SW480 (cell line): ENCODE data around the gene ZNF544.
"Not testable (repeated sequence)": the region's sequence is repeated elsewhere in the genome, so short reads cannot be mapped to it uniquely, and the experiment has no call there.

Source experiments
- DNase-seq: peaks from one replicate; pipeline ENCODE4 v3.0.0-alpha.2; 2016; ENCODE audit warnings: low spot score

ZNF544 gene

GRCh38 chr19:58252102-58252685 lies 23.5 kb downstream of the ZNF544 start:
- DNase-seq: no peak

- DNase-seq: not testable (repeated sequence)
These were observed 29.5 kb downstream of the ZNF544 start for GRCh38 chr19:58258259-58258658.

DNA sequence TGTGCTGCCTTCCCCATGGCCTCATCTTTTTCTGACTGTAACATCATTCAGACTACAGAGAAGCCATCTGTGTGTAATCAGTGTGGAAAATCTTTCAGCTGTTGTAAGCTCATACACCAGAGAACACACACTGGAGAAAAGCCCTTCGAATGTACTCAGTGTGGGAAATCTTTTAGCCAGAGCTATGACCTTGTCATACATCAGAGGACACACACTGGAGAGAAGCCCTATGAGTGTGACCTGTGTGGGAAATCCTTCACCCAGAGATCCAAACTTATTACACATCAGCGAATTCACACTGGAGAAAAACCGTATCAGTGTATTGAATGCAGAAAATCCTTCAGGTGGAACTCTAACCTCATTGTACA lies 32.9 kb downstream of the ZNF544 start:
- DNase-seq: no peak

GRCh38 chr19:58261968-58262921 lies 33.5 kb downstream of the ZNF544 start:
- no peak for DNase-seq

DNA sequence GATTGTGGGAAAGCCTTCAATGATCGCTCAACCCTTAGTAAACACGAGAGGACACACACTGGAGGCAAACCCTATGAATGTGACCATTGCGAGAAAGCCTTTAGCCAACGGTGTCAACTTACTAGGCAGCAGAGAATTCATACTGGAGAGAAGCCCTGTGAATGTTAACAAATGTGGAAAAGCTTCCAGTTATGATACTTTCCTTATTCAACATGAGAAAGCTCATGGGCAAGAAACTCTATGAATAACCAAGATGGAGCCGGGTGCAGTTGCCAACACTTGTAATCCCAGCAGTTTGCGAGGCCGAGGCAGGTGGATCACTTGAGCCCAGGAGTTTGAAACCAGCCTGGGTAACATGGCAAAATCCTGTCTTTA lies 34.2 kb downstream of the ZNF544 start:
- no peak for DNase-seq

GRCh38 chr19:58265100-58265499 lies 36.4 kb downstream of the ZNF544 start:
- DNase-seq: no peak

- DNase-seq: no peak
These were observed 39.6 kb downstream of the ZNF544 start for GRCh38 chr19:58268344-58268743.

DNA sequence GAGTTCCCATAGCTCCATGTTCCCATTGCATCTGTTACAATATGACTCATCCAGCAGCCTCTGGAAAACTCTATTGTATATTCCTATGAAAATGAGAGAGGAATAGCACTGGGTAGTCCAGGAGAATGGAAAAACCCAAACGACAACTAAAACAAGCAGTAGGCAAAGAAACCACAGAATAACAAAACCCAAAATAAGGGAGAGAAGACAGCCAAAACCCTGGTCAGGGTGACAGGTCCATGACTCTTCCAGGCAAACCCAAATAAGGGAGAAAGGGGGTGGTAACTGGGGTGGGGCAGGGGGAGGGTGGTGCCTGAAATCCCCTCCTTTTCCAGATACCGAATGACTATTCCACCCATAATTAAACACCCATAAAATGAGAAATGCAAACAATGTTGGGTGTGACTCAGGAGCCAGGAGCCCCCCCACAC lies 46.1 kb downstream of the ZNF544 start:
- DNase-seq: peak; percentile 33

DNA sequence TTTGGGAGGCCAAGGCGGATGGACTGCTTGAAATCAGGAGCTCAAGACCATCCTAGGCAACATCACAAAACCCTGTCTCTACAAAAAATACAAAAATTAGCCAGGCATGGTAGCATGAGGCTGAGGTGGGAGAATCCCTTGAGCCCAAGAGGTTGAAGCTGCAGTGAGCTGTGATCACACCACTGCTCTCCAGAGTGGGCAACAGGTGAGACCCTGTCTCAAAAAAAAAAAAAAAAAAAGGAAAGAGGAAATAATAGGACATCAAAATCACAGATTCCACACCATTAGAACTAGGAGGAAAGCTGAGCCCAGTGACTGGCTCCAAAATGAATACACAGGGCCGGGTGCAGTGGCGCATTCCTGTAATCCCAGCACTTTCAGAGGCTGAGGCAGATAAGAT lies 46.9 kb downstream of the ZNF544 start:
- DNase-seq: no peak

GRCh38 chr19:58277197-58277596 lies 48.5 kb downstream of the ZNF544 start:
- DNase-seq: no peak

DNA sequence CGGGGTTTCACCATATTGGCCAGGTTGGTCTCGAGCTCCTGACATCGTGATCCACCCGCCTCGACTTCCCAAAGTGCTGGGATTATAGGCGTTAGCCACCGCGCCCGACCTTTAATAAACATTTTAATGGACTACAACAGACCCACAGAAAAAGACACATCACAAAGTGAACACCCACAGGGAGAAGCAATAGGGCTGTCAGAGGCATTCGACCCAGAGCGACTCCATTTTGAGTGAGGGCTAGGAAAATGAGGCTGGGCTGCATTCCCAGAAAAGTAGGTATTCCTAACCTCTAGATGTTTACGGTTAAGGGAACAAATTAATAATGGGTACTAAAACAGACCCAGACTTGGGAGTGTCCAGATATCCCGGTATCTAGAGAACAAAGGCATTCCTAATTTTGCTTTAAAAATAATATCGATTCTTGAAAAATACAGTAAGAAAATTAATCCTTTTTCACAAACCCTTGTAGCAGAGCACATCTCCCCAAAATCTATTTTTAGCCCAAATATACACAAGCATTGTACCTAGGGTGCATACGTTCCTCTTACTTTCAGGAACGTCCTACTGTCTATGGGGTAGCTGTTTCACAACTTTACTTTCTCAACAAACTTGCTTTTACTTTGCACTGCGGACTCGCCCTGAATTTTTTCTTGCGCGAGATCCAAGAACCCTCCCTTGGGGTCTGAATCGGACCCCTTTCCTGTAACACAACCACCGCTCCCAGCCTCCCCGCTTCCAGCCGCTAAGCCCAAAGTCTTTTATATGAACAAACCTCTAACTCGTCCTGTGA lies 49.2 kb downstream of the ZNF544 start:
- no peak for DNase-seq

DNA sequence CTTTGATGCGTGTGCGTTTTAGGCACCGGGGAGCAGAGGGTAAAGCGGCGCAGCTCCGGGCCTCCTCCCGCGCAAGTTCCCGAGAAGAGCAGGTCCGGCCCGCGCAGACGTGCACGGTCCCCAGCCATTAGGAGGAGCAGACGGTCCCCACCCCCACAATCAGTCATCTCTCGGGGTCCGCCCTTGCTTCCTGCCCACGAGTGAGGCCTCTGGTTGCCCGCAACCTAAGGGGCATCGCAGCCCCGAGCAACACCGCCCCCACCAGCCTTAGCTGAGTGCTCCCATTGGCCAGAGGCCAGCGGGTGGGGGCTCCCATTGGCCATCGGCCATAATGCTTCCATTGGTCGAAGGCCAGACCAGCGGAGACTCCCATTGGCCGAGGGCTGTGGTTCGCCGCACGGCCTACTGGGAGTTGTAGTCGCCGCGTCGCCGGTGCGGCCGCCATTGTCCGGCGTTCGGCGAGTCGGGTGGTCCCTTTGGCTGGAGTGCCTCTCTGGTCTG lies 49.9 kb downstream of the ZNF544 start, which contains the start of gene ZNF8:
Gene ZNF8 (plus strand): TSS at position 415 of the 501 bp plus-strand sequence. CDS start 127 bp downstream, outside the sequence.
- peak; percentile 99 for DNase-seq

DNA sequence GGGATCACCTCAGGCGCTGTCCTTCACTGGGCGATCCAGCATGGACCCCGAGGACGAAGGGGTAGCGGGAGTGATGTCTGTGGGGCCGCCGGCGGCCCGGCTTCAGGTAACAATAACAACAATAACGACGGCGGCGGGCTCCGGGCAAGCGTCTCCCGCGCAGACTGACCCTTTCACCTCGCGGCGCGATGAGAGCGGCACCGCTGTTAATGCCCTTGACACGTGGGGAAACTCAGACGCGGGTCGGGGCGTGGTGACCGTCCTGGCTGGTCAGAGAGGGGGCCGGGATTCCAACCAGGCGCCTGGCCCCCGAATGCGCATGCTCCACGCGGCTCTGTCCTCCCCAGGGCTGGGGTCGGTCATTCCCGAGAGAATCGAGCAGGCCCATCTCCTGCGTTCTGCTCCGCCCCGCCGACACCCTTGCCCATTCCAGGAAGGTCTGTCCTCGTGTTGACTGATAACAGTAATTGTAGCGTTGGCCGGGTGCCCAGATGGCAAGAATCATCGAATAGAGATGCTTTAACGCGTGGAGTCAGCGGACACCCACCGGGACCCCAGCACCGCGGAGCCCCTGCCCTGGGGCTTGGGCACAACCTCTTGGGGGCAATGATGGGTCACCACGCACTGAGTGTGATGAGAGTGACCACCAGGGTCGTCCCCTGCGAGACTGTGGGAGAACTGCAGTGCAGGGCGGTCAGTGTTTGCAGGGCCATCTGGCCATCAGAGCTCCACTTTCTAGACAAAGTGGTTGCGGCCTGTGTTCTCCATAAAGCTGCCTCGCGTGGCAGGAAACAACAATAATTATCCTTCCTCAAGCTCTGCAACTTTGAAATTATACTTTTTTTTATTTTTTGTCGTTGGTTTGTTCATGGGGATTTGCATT lies 50.6 kb downstream of the ZNF544 start:
- peak; percentile 34 for DNase-seq

GRCh38 chr19:58279925-58280316 lies 51.2 kb downstream of the ZNF544 start:
- DNase-seq: no peak

- DNase-seq: no peak
These were observed 55.5 kb downstream of the ZNF544 start for GRCh38 chr19:58284199-58284598.

DNA sequence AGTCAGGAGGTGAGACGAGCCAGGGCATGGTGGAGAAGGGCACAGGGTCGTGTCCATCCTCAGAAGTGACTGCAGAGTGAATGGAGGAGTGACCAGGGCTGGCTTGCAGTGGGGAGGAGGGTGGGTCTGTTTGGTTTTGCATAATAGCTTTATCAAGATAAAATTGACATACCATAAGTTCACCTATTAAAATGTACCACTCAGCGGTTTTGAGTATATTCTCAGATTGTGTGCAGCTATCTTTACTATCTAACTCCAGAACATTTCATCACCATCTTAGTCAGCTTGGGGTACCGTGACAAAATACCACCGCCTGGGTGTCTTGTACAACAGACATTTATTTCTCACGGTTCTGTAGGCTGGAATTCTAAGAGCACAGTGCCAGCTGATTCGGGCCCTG lies 63.2 kb downstream of the ZNF544 start:
- no peak for DNase-seq

- no peak for DNase-seq
These were observed 66.1 kb downstream of the ZNF544 start for GRCh38 chr19:58294743-58295374.

- no peak for DNase-seq
These were observed 67.4 kb downstream of the ZNF544 start for GRCh38 chr19:58296104-58296503.

GRCh38 chr19:58300620-58301019 lies 71.9 kb downstream of the ZNF544 start:
- no peak for DNase-seq

DNA sequence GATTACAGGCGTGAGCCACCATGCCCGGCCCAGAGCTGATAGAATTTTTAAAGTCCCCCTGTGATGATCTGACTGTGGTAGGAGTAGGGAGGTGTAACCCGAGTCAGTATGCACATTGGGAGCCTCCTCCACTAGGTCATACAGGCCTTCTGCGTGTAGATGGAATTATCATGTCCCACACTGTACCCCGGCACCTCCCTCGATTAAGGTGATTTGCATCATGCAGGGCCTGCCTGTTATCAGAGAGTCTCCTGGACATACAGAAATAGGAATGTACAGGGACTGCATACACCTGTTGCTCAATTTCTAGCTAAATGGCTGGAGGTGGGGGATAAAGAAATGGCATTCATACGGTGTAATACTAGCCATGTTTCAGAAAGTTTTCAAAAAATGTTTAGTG lies 75.5 kb downstream of the ZNF544 start:
- DNase-seq: no peak

- DNase-seq: no peak
These were observed 76.0 kb downstream of the ZNF544 start for GRCh38 chr19:58304748-58305064.
